WTC11 (cell line): Measurements from ENCODE around the gene TOMM40L. TPM values are rescaled to one million over a fixed set of nuclear protein-coding genes. Genes with fewer than 3 reads are reported as not detected.
"Not testable (repeated sequence)": the region's sequence is repeated elsewhere in the genome, so short reads cannot be mapped to it uniquely, and the experiment has no call there.

Source experiments
- ATAC-seq: fragments of 200-7000 bp; cut with Tn5 transposase; 2 replicates; pipeline ENCODE4 v1.10.0; 2021; ENCODE audit warnings: mild to moderate bottlenecking, moderate library complexity
- CTCF ChIA-PET: fragments of 300-600 bp; sonication (Branson Sonifier 250); formaldehyde crosslinking; loops from one replicate; lab custom pipeline; 2021; ENCODE audit warnings: antibody characterized with exemption; lab: Charles Lee
- POLR2A ChIA-PET: fragments of 350-600 bp; sonication (Branson Sonifier 250); formaldehyde crosslinking; loops from one replicate; lab custom pipeline; 2021; ENCODE audit warnings: antibody characterized with exemption; lab: Charles Lee
- DNase-seq: peaks from one replicate; pipeline ENCODE4 v3.0.0; 2021; ENCODE audit warnings: low spot score
- H3K27ac Mint-ChIP-seq: 2 replicates; pipeline ENCODE4 v1.8.0; 2021; ENCODE audit warnings: mixed read lengths
- H3K27me3 Mint-ChIP-seq: 2 replicates; pipeline ENCODE4 v1.8.0; 2021; ENCODE audit warnings: low read depth, mild to moderate bottlenecking, moderate library complexity, mixed read lengths
- H3K36me3 Mint-ChIP-seq: 2 replicates; pipeline ENCODE4 v1.8.0; 2021; ENCODE audit warnings: mixed read lengths
- H3K4me1 Mint-ChIP-seq: 2 replicates; pipeline ENCODE4 v1.8.0; 2022; ENCODE audit warnings: mixed read lengths
- H3K4me3 Mint-ChIP-seq: 2 replicates; pipeline ENCODE4 v1.8.0; 2021; ENCODE audit warnings: mild to moderate bottlenecking, moderate library complexity, mixed read lengths
- H3K9me3 Mint-ChIP-seq: 2 replicates; pipeline ENCODE4 v1.8.0; 2021; ENCODE audit warnings: mixed read lengths
- ATF3 ChIP-seq: sonication (generic); formaldehyde crosslinking; conservative IDR thresholded peaks from 2 replicates; pipeline ENCODE4 v1.8.1; 2022; ENCODE audit warnings: mild to moderate bottlenecking, missing genetic modification reagents
- ATF6 ChIP-seq: sonication (generic); formaldehyde crosslinking; IDR thresholded peaks from 2 replicates; pipeline ENCODE4 v1.8.1; 2023; ENCODE audit warnings: mild to moderate bottlenecking, missing genetic modification reagents
- EMX1 ChIP-seq: fragments of 250-450 bp; sonication (Bioruptor Pico); IDR thresholded peaks from 2 replicates; pipeline ENCODE4 v1.8.0; 2021; ENCODE audit warnings: mild to moderate bottlenecking
- ETV6 ChIP-seq: sonication (generic); formaldehyde crosslinking; IDR thresholded peaks from 2 replicates; pipeline ENCODE4 v1.8.1; 2022; ENCODE audit warnings: mild to moderate bottlenecking, missing genetic modification reagents
- GABPB1 ChIP-seq: sonication (generic); formaldehyde crosslinking; IDR thresholded peaks from 2 replicates; pipeline ENCODE4 v1.8.1; 2023; ENCODE audit warnings: mild to moderate bottlenecking, missing genetic modification reagents
- IRF1 ChIP-seq: sonication (generic); formaldehyde crosslinking; IDR thresholded peaks from 2 replicates; pipeline ENCODE4 v1.8.0; 2023; ENCODE audit warnings: missing genetic modification reagents
- IRF2 ChIP-seq: sonication (generic); formaldehyde crosslinking; IDR thresholded peaks from 2 replicates; pipeline ENCODE4 v1.8.0; 2022; ENCODE audit warnings: low read depth, missing genetic modification reagents, borderline replicate concordance
- PRRX2 ChIP-seq: fragments of 250-450 bp; sonication (Bioruptor Pico); IDR thresholded peaks from 2 replicates; pipeline ENCODE4 v1.8.0; 2021; ENCODE audit warnings: mild to moderate bottlenecking
- SMAD3 ChIP-seq: sonication (generic); formaldehyde crosslinking; IDR thresholded peaks from 2 replicates; pipeline ENCODE4 v1.8.0; 2022; ENCODE audit warnings: missing genetic modification reagents, mild to moderate bottlenecking, borderline replicate concordance
- TCF7 ChIP-seq: sonication (generic); formaldehyde crosslinking; IDR thresholded peaks from 2 replicates; pipeline ENCODE4 v1.8.0; 2022; ENCODE audit warnings: mild to moderate bottlenecking, low read depth, missing genetic modification reagents, moderate library complexity
- TEAD4 ChIP-seq: sonication (generic); formaldehyde crosslinking; IDR thresholded peaks from 2 replicates; pipeline ENCODE4 v1.8.0; 2022; ENCODE audit warnings: mild to moderate bottlenecking, missing genetic modification reagents
- ZNF425 ChIP-seq: fragments of 250-450 bp; sonication (Bioruptor Pico); conservative IDR thresholded peaks from 2 replicates; pipeline ENCODE4 v1.9.0; 2021; ENCODE audit warnings: mild to moderate bottlenecking
- total RNA-seq: library from RNA; stranded (reverse); gene quantifications from 3 replicates; pipeline ENCODE4 v1.2.3, GENCODE V29; 2021

Gene TOMM40L
- total RNA-seq, 1 experiment from 2014 or later, result 16.9 TPM

- no peak for ATAC-seq
- H3K27me3 Mint-ChIP-seq, result no peaks in the 10 kb centered on the region
- no peak overlapping the region; the same call in 1 of the 2 replicates for H3K27ac Mint-ChIP-seq
- no peaks in the 10 kb centered on the region for H3K9me3 Mint-ChIP-seq
- TF ChIP-seq TCF7 (CRISPR knock-in tag) (no peak), IRF2 (CRISPR knock-in tag) (no peak), ATF3 (CRISPR knock-in tag) (no peak), TEAD4 (CRISPR knock-in tag) (no peak), ZNF425 (CRISPR knock-in tag) (no peak), ATF6 (no peak), PRRX2 (CRISPR knock-in tag) (no peak), SMAD3 (CRISPR knock-in tag) (no peak), ETV6 (CRISPR knock-in tag) (no peak), IRF1 (no peak)
- no peak overlapping the region for H3K4me3 Mint-ChIP-seq
- ChIA-PET CTCF (interaction anchor here (0.6 to 4.0 kb wide), 4 partner anchors 18 to 86 kb away, joined by 3 to 18 read pairs (median 4); partner anchors contain the start of genes ADAMTS4 and NDUFS2), POLR2A (no interaction called here)
- H3K4me1 Mint-ChIP-seq, result peaks cover 39% of the 10 kb centered on the region
- no peak for DNase-seq
- H3K36me3 Mint-ChIP-seq, result peaks cover 3% of the 10 kb centered on the region
These were observed 5.9 kb upstream of the TOMM40L start for GRCh38 chr1:161220002-161220401.

- Mint-ChIP-seq H3K4me1 (peaks cover 46% of the 10 kb centered on the region), H3K27ac (no peak overlapping the region), H3K4me3 (no peak overlapping the region), H3K9me3 (no peaks in the 10 kb centered on the region), H3K27me3 (no peaks in the 10 kb centered on the region), H3K36me3 (peaks cover under 1% of the 10 kb centered on the region; the same call in 1 of the 2 replicates)
- ChIA-PET POLR2A (no interaction called here), CTCF (interaction anchor here (0.6 to 4.0 kb wide), 6 partner anchors 14 to 160 kb away, joined by 4 to 18 read pairs (median 5); partner anchors contain the start of genes NDUFS2 and PCP4L1)
- no peak for TF ChIP-seq IRF2 (CRISPR knock-in tag)
- no peak for ATAC-seq
- no peak for DNase-seq
These were observed 3.5 kb upstream of the TOMM40L start for GRCh38 chr1:161222175-161223019.

GRCh38 chr1:161223805-161224694 is 1.8 kb upstream of the TOMM40L start:
- ATAC-seq (no peak), DNase-seq (no peak)
- Mint-ChIP-seq H3K4me1 (peaks cover 37% of the 10 kb centered on the region), H3K36me3 (peaks cover 10% of the 10 kb centered on the region), H3K27ac (no peak overlapping the region), H3K9me3 (no peaks in the 10 kb centered on the region), H3K27me3 (no peaks in the 10 kb centered on the region)
- POLR2A ChIA-PET, result no interaction called here
- TF ChIP-seq GABPB1 (peak; percentile 98), EMX1 (CRISPR knock-in tag) (no peak)
- TF ChIP-seq, all 79 proteins: peak for 1
- no peak overlapping the region for H3K4me3 Mint-ChIP-seq
- CTCF ChIA-PET, result interaction anchor here (1.1 to 5.1 kb wide), 8 partner anchors 22 to 158 kb away, joined by 3 to 107 read pairs (median 12); partner anchors contain the start of genes B4GALT3, NDUFS2, PCP4L1 and SDHC

- CTCF ChIA-PET, result interaction anchor here (1.5 to 5.1 kb wide), 9 partner anchors 8 to 157 kb away, joined by 7 to 107 read pairs (median 29); partner anchors contain the start of genes ADAMTS4, B4GALT3, FCER1G and NDUFS2
- H3K27ac Mint-ChIP-seq, result not testable (repeated sequence)
These were observed 1.2 kb upstream of the TOMM40L start for GRCh38 chr1:161224695-161225087.

More at GRCh38 chr1:161224695-161225087, 1.2 kb upstream of the TOMM40L start:
- ATAC-seq, H3K27me3 Mint-ChIP-seq, H3K4me3 Mint-ChIP-seq, DNase-seq, H3K36me3 Mint-ChIP-seq, POLR2A ChIA-PET, H3K9me3 Mint-ChIP-seq: not testable (repeated sequence)
- H3K4me1 Mint-ChIP-seq, result peaks cover 32% of the 10 kb centered on the region
